Astrocyte of the cerebellum (primary cell): ENCODE results near the gene NRXN2.

ENCODE experiments used
- DNase-seq: peaks from one replicate; pipeline ENCODE4 v3.0.0-alpha.2; 2011; ENCODE audit warnings: low read depth
- H3K4me3 ChIP-seq: 2 replicates; pipeline ENCODE4 v1.5.1; 2011; ENCODE audit warnings: mild to moderate bottlenecking, low read depth, low read length, moderate library complexity
- in situ Hi-C: cut with HindIII; loops from 2 replicates; pipeline ENCODE4 v1.10.0; 2017; ENCODE audit warnings: low sequenced_read_pairs
- TF ChIP-seq, protein P1 (sequence below): IDR thresholded peaks from 2 replicates; pipeline ENCODE4 v1.5.1; 2012; ENCODE audit warnings: low read length, low read depth, moderate library complexity, mild to moderate bottlenecking; ENCODE audit errors: missing control alignments

NRXN2 gene

GRCh38 chr11:64714666-64715065, 8.3 kb downstream of the NRXN2 start:
- no peak overlapping the region for H3K4me3 ChIP-seq
- no peak for DNase-seq
- TF ChIP-seq, protein P1, sequence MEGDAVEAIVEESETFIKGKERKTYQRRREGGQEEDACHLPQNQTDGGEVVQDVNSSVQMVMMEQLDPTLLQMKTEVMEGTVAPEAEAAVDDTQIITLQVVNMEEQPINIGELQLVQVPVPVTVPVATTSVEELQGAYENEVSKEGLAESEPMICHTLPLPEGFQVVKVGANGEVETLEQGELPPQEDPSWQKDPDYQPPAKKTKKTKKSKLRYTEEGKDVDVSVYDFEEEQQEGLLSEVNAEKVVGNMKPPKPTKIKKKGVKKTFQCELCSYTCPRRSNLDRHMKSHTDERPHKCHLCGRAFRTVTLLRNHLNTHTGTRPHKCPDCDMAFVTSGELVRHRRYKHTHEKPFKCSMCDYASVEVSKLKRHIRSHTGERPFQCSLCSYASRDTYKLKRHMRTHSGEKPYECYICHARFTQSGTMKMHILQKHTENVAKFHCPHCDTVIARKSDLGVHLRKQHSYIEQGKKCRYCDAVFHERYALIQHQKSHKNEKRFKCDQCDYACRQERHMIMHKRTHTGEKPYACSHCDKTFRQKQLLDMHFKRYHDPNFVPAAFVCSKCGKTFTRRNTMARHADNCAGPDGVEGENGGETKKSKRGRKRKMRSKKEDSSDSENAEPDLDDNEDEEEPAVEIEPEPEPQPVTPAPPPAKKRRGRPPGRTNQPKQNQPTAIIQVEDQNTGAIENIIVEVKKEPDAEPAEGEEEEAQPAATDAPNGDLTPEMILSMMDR = no peak
- in situ Hi-C loops = loop anchor here (5.0 to 10.0 kb wide), 2 partner anchors 38 to 60 kb away; partner anchors contain the start of gene SF1

GRCh38 chr11:64713781-64714363, 9.1 kb downstream of the NRXN2 start:
- TF ChIP-seq, protein P1 = no peak
- no peak for DNase-seq
- no peak overlapping the region for H3K4me3 ChIP-seq
- in situ Hi-C loops = loop anchor here (10.0 kb wide), 1 partner anchor 61 kb away; the partner anchor contains the start of gene SF1

GRCh38 chr11:64713016-64713707, 9.8 kb downstream of the NRXN2 start:
- TF ChIP-seq, protein P1 = no peak
- in situ Hi-C loops = loop anchor here (10.0 kb wide), 1 partner anchor 62 kb away; the partner anchor contains the start of gene SF1
- no peak for DNase-seq
- no peak overlapping the region for H3K4me3 ChIP-seq

GRCh38 chr11:64712430-64713015, 10.5 kb downstream of the NRXN2 start:
- DNase-seq = no peak
- in situ Hi-C loops = loop anchor here (10.0 kb wide), 1 partner anchor 62 kb away; the partner anchor contains the start of gene SF1
- H3K4me3 ChIP-seq = no peak overlapping the region

DNA sequence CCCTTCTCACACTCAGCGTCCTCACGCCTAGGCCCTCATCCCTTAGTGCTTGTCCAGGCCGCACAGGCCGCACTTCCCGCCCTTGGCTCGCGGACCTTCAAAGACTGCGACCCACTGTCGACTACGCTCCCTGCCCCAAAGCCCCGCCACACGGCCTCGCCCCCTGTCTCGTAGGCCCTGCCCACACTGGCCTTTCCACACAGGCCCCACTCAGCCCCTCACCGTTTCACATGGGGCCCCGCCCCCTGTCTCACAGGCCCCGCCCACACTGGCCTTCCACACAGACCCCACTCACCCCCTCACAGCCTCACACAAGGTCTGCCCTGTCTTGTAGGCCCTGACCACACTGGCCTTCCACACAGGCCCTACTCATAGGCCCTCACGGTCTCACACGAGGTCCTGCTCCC, 11.0 kb downstream of the NRXN2 start:
- TF ChIP-seq, protein P1 = no peak
- no peak overlapping the region for H3K4me3 ChIP-seq
- in situ Hi-C loops = loop anchor here (10.0 kb wide), 1 partner anchor 63 kb away; the partner anchor contains the start of gene SF1

More at GRCh38 chr11:64712430-64713015, 10.5 kb downstream of the NRXN2 start:
- TF ChIP-seq, protein P1 = no peak

DNA sequence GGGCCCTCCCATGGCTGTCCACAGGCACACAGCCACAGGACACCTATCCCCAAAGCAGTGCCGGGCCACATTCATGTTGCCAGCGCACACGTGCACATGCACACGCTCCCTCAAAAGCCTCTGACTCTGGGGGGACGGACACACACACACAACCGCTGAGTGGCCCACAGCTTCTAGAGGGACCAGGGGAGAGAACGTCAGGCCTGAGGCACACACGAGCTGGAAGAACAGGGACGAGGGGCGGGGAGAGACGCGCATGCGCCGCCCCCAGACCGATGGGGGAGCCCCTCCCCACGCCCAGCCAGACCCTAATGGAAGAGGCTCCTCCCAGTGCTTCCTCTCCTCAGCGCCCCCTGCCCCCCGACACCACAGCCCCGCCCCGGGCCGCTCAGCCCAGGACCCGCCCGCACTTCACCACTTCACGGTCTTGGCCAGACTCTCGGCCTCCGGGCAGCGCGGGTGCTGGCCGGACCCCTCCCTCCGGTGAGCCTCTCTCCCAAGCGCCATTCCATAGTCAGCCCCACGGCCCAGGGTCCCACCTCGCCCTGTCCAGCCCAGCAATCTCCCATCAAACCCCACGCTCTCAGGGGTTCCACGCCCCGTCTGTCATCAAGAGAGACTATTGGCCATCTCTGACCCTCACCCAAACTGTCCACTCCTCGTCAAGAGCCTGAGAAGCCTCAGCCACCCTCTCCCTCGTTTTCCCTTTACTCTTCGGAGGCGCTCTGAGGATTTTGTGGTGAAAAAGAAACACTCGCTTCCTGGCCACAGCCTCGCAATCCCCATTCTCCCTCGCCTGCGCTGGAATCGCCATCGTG, 11.7 kb downstream of the NRXN2 start:
- H3K4me3 ChIP-seq = no peak overlapping the region
- TF ChIP-seq, protein P1 = no peak
- no peak for DNase-seq
- in situ Hi-C loops = loop anchor here (10.0 kb wide), 1 partner anchor 63 kb away; the partner anchor contains the start of gene SF1

More for the DNA sequence above, 11.0 kb downstream of the NRXN2 start:
- no peak for DNase-seq
